D721Med (cell line): ENCODE results near the gene TAS2R43.
A peak's percentile ranks its signal among the peaks of the same experiment; 100 is the strongest.
"Not testable (repeated sequence)": the region's sequence is repeated elsewhere in the genome, so short reads cannot be mapped to it uniquely, and the experiment has no call there.

Experiments
- DNase-seq: peaks from one replicate; pipeline ENCODE4 v3.0.0; 2011; ENCODE audit warnings: low spot score; ENCODE audit not compliant: insufficient read length
- FAIRE-seq: peaks from 2 replicates; lab custom pipeline; 2011; peaks lifted over from hg19 to GRCh38; lab: Jason Lieb, UNC
- CTCF ChIP-seq: IDR thresholded peaks from 2 replicates; pipeline ENCODE4 v1.5.1; 2012; ENCODE audit warnings: mild to moderate bottlenecking, control low read depth; ENCODE audit not compliant: insufficient read depth; ENCODE audit errors: missing control alignments

The TAS2R43 gene

GRCh38 chr12:11108862-11109261, 16.7 kb upstream of the TAS2R43 start:
- no peak for DNase-seq
- no peak for FAIRE-seq

GRCh38 chr12:11107719-11108118, 15.6 kb upstream of the TAS2R43 start:
- no peak for FAIRE-seq
- TF ChIP-seq CTCF: no peak
- no peak for DNase-seq

More at GRCh38 chr12:11108862-11109261, 16.7 kb upstream of the TAS2R43 start:
- TF ChIP-seq CTCF: no peak

- no peak for TF ChIP-seq CTCF
- FAIRE-seq (no peak), DNase-seq (no peak)
Measured at GRCh38 chr12:11106288-11106687, 14.2 kb upstream of the TAS2R43 start.

GRCh38 chr12:11105546-11105945, 13.4 kb upstream of the TAS2R43 start:
- DNase-seq (no peak), FAIRE-seq (no peak)
- TF ChIP-seq CTCF: no peak

- FAIRE-seq: peak; percentile 89
Measured at GRCh38 chr12:11094910-11095309, 2.8 kb upstream of the TAS2R43 start.

GRCh38 chr12:11089246-11089645, 2.9 kb downstream of the TAS2R43 start:
- no peak for FAIRE-seq
- DNase-seq: no peak
- no peak for TF ChIP-seq CTCF

More at GRCh38 chr12:11094910-11095309, 2.8 kb upstream of the TAS2R43 start:
- not testable (repeated sequence) for DNase-seq

- DNase-seq (no peak), FAIRE-seq (no peak)
Measured at GRCh38 chr12:11085419-11085818, 6.7 kb downstream of the TAS2R43 start.

More at GRCh38 chr12:11085419-11085818, 6.7 kb downstream of the TAS2R43 start:
- TF ChIP-seq CTCF: no peak
